Adrenal gland (tissue), 12 donors: ENCODE data around the gene RBMS1. TPM values are rescaled to one million over a fixed set of nuclear protein-coding genes. Genes with fewer than 3 reads are reported as not detected.

Experiments used
- DNase-seq, 7 donors: peaks; one replicate each; pipeline ENCODE4 v3.0.0-alpha.2; 2019 to 2020
- H3K27ac ChIP-seq, 5 donors: fragments of 200-600 bp; sonication (generic) in 4 of 5; 1 replicate in 3 of 5; 2 replicates in 2 of 5; pipeline versions ENCODE4 v1.5.1 to v1.8.0; 2016 to 2020; ENCODE audit warnings: mild to moderate bottlenecking in 1 of 5
- H3K27me3 ChIP-seq: fragments of 200-600 bp; 2 replicates; pipeline ENCODE4 v1.8.0; 2021
- H3K36me3 ChIP-seq, 2 donors: fragments of 200-600 bp; replicated peaks in 1 of 2; 1 replicate in 1 of 2; 2 replicates in 1 of 2; pipeline versions ENCODE4 v1.5.1 to v1.8.0; 2018 to 2022
- H3K4me1 ChIP-seq, 2 donors: fragments of 200-600 bp; replicated peaks in 1 of 2; 1 replicate in 1 of 2; 2 replicates in 1 of 2; pipeline versions ENCODE4 v1.5.1 to v1.8.0; 2018 to 2021
- H3K4me3 ChIP-seq, 4 donors: fragments of 200-600 bp; sonication (generic) in 3 of 4; one replicate each; pipeline ENCODE4 v1.5.1; 2016 to 2018
- H3K9me3 ChIP-seq, 3 donors: fragments of 200-600 bp; sonication (generic) in 1 of 3; replicated peaks in 1 of 3; 1 replicate in 2 of 3; 2 replicates in 1 of 3; pipeline versions ENCODE4 v1.5.1 to v1.8.0; 2016 to 2021
- CTCF ChIP-seq, 6 experiments: fragments of 450-650 bp in 4 of 6; fragments of 200-600 bp in 2 of 6; sonication (generic) in 1 of 6; IDR thresholded peaks; 1 replicate in 5 of 6; 2 replicates in 1 of 6; pipeline versions ENCODE4 v1.5.1 to v1.8.0; 2016 to 2021; ENCODE audit warnings: antibody characterized with exemption in 6 of 6, mild to moderate bottlenecking in 2 of 6, moderate library complexity in 1 of 6
- POLR2A ChIP-seq, 2 donors: fragments of 450-650 bp; IDR thresholded peaks; one replicate each; pipeline ENCODE4 v1.6.1; 2017; ENCODE audit warnings: antibody characterized with exemption in 2 of 2, mild to moderate bottlenecking in 2 of 2, moderate library complexity in 1 of 2
- WGBS, 4 donors: extraction: QIAGEN DNeasy Blood & Tissue Kit in 2 of 4; methylation state at CpG; one replicate each; pipeline versions ENCODE4 v1.1.5 to v1.1.7; 2013 to 2017; 5-methylcytosine and 5-hydroxymethylcytosine counted together
- intact Hi-C, 2 donors: fragments of 100-400 bp; cut with DNase I; formaldehyde crosslinking; loops; one replicate each; pipeline versions ENCODE4 v1.14.1 to v1.15.0; 2022 to 2023
- polyA plus RNA-seq, 3 donors: library from polyadenylated mRNA; stranded (reverse); fragments of 200-250 nt in 2 of 3; fragments of 350-450 nt in 1 of 3; fragmentation: Illumina TruSeq in 1 of 3; extraction: RNeasy Lipid Tissue Mini Kit (QIAGEN cat#74804) in 1 of 3; gene quantifications; one replicate each; pipeline ENCODE4 v1.2.3, GENCODE V29; 2013 to 2014
- total RNA-seq, 9 donors: library from RNA; depleted of rRNA in 4 of 9; stranded (reverse); fragments of >200 nt in 4 of 9; fragments of 120-200 nt in 1 of 9; fragmentation: NEBNext Ultra II Directional in 1 of 9; extraction: Animal tissue kit (Norgen Biotek cat#: 25700) in 1 of 9; gene quantifications; one replicate each; pipeline versions ENCODE4 v1.1.0 to v1.2.4, GENCODE V29; 2013 to 2023
- donor health status: healthy with polysubstance abuse.
- donor health status: Bipolar disorder and iron deficiency.
- donor health status: DM: yes; HTN: yes; CAD: no.
- donor health status: DM: no; HTN: no; CAD: no.
- donor health status: DM: no; HTN: no; CAD: no.
- donor health status: DM: yes; HTN: yes; CAD: no.

RBMS1 gene
- total and polyA plus RNA-seq, 12 donors = 24.2 to 62.1 (median 37.1) TPM

DNA sequence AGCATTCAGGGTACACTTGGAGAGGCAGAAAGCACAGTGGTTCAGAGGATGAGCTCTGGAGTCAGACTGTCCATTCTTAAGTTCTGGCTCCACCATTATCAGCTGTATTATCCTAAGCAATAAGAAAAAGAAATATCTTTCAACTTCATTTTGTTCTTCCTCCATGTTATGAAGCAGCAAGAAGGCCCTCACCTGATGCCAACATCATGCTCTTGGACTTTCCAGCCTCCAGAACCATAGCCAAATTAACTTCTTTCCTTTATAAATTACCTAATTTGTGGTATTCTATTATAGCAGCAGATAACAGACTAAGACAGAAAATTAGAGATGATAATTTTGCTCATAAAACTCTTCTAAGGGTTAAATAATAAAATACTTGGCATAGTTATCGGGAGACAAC is 137.1 kb downstream of the RBMS1 start:
- no peak for TF ChIP-seq POLR2A (IDR thresholded peaks at IDR 0.05)
- no peak for TF ChIP-seq CTCF (IDR thresholded peaks at IDR 0.05)
- H3K36me3 ChIP-seq = no peaks in the 10 kb centered on the region
- H3K9me3 ChIP-seq = no peaks in the 10 kb centered on the region
- H3K27ac ChIP-seq = no peak overlapping the region
- H3K4me3 ChIP-seq = no peak overlapping the region
- intact Hi-C loops = no loop called here
- H3K4me1 ChIP-seq = peaks cover 0 to 21% of the 10 kb centered on the region in 2 donors
- WGBS, 4 donors = 67 to 88% (median 75%) methylated on average over 1 of the region's 1 CpG
- H3K27me3 ChIP-seq = no peaks in the 10 kb centered on the region
- DNase-seq = no peak

DNA sequence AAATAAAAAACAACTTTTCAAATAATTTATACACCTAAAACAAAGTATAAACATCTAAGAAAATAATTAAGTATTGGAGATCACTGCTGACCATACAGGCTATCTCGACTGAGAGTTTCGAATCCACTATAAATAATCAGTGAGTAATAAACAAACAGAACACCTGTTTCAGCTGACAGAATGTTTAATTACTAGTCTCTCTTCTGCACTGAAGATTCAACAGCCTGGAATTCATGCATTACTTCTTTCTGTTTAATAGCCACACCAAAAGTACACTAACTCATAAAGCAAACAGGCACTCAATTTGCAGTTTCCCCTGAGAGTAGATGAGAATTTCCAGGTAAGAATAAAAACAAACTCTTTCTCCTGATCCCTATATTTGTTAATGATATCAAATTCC is 138.5 kb downstream of the RBMS1 start:
- no peaks in the 10 kb centered on the region for H3K27me3 ChIP-seq
- no peak for DNase-seq
- no peaks in the 10 kb centered on the region for H3K36me3 ChIP-seq
- TF ChIP-seq POLR2A (IDR thresholded peaks at IDR 0.05) = no peak
- TF ChIP-seq CTCF (IDR thresholded peaks at IDR 0.05) = no peak
- no peak overlapping the region for H3K27ac ChIP-seq
- 72 to 89% (median 87%) methylated on average over 2 of the region's 2 CpGs for WGBS, 4 donors
- H3K4me1 ChIP-seq = peaks cover 0 to 25% of the 10 kb centered on the region in 2 donors
- intact Hi-C loops = no loop called here
- H3K9me3 ChIP-seq = no peaks in the 10 kb centered on the region
- H3K4me3 ChIP-seq = no peak overlapping the region

- intact Hi-C loops = no loop called here
- Histone ChIP-seq H3K36me3 (no peaks in the 10 kb centered on the region), H3K4me1 (peaks cover 0 to 25% of the 10 kb centered on the region in 2 donors), H3K9me3 (no peaks in the 10 kb centered on the region), H3K4me3 (no peak overlapping the region), H3K27ac (no peak overlapping the region), H3K27me3 (no peaks in the 10 kb centered on the region)
- TF ChIP-seq CTCF (IDR thresholded peaks at IDR 0.05) (no peak), POLR2A (IDR thresholded peaks at IDR 0.05) (no peak)
- 86 to 88% (median 87%) methylated on average over 6 of the region's 6 CpGs for WGBS, 4 donors
- DNase-seq = no peak
Measured at GRCh38 chr2:160354677-160355076, 138.9 kb downstream of the RBMS1 start.

DNA sequence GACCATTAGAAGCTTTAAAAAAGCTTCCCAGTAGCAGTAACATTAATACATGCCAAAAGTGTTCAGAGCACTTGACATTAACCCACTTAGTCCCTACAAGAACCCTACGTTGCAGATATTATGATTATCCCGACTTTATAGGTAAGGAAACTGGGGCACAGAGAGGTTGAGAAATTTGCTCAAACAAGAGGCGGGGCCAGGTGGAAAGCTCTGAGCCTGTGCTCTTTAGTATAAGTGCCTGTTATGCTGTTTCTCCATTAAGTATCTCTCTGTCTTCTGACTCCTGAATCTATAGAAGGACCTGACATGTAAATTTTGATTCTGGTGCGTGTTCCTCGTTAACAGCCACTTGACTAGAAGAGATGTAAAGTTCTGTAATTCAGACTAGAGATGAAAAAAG is 139.8 kb downstream of the RBMS1 start:
- peaks cover 0 to 31% of the 10 kb centered on the region in 2 donors for H3K4me1 ChIP-seq
- no peak for DNase-seq
- WGBS, 4 donors = 88 to 94% (median 92%) methylated on average over 5 of the region's 5 CpGs
- no peaks in the 10 kb centered on the region for H3K9me3 ChIP-seq
- no peaks in the 10 kb centered on the region for H3K27me3 ChIP-seq
- no peaks in the 10 kb centered on the region for H3K36me3 ChIP-seq
- intact Hi-C loops = no loop called here
- H3K4me3 ChIP-seq = no peak overlapping the region
- TF ChIP-seq CTCF (IDR thresholded peaks at IDR 0.05) (no peak), POLR2A (IDR thresholded peaks at IDR 0.05) (no peak)
- no peak overlapping the region for H3K27ac ChIP-seq
